Glutamatergic neuron (in vitro differentiated cells): ENCODE measurements around the gene IKZF4. TPM values are rescaled to one million over a fixed set of nuclear protein-coding genes. Genes with fewer than 3 reads are reported as not detected.
"Not testable (repeated sequence)": the region's sequence is repeated elsewhere in the genome, so short reads cannot be mapped to it uniquely, and the experiment has no call there.

ENCODE experiments used
- DNase-seq: peaks from one replicate; pipeline ENCODE4 v3.0.0; 2022
- H3K27ac Mint-ChIP-seq: one replicate; pipeline ENCODE4 v1.8.0; 2020; ENCODE audit warnings: mild to moderate bottlenecking, mixed read lengths, inconsistent platforms; ENCODE audit not compliant: unreplicated experiment
- H3K27me3 Mint-ChIP-seq: one replicate; pipeline ENCODE4 v1.8.0; 2020; ENCODE audit warnings: mild to moderate bottlenecking, moderate library complexity, mixed read lengths, inconsistent platforms; ENCODE audit not compliant: unreplicated experiment
- H3K36me3 Mint-ChIP-seq: one replicate; pipeline ENCODE4 v1.8.0; 2020; ENCODE audit warnings: mild to moderate bottlenecking, mixed read lengths, inconsistent platforms; ENCODE audit not compliant: unreplicated experiment
- H3K4me1 Mint-ChIP-seq: one replicate; pipeline ENCODE4 v1.8.0; 2020; ENCODE audit warnings: mild to moderate bottlenecking, low read depth, mixed read lengths, inconsistent platforms; ENCODE audit not compliant: unreplicated experiment
- H3K4me3 Mint-ChIP-seq: one replicate; pipeline ENCODE4 v1.8.0; 2020; ENCODE audit warnings: mild to moderate bottlenecking, mixed read lengths, inconsistent platforms; ENCODE audit not compliant: unreplicated experiment
- H3K9me3 Mint-ChIP-seq: one replicate; pipeline ENCODE4 v1.8.0; 2020; ENCODE audit warnings: mild to moderate bottlenecking, moderate library complexity, mixed read lengths, inconsistent platforms; ENCODE audit not compliant: unreplicated experiment
- total RNA-seq: library from RNA; stranded (reverse); fragmentation: NEBNext Ultra II Directional; extraction: Animal tissue kit (Norgen Biotek cat#: 25700); gene quantifications from one replicate; pipeline ENCODE4 v1.2.1, GENCODE V29; 2021; ENCODE audit not compliant: unreplicated experiment
- TF ChIP-seq, protein P1 (sequence below): fragments of 200-600 bp; sonication (generic); IDR thresholded peaks from one replicate; pipeline ENCODE4 v1.5.0; 2021; ENCODE audit not compliant: partially characterized antibody, unreplicated experiment

Gene IKZF4
- total RNA-seq, 1 donor from 2014 or later: 24.1 TPM

GRCh38 chr12:56038022-56038655 lies 17.3 kb downstream of the IKZF4 start:
- peaks cover 5% of the 10 kb centered on the region for H3K27me3 Mint-ChIP-seq
- TF ChIP-seq, protein P1, sequence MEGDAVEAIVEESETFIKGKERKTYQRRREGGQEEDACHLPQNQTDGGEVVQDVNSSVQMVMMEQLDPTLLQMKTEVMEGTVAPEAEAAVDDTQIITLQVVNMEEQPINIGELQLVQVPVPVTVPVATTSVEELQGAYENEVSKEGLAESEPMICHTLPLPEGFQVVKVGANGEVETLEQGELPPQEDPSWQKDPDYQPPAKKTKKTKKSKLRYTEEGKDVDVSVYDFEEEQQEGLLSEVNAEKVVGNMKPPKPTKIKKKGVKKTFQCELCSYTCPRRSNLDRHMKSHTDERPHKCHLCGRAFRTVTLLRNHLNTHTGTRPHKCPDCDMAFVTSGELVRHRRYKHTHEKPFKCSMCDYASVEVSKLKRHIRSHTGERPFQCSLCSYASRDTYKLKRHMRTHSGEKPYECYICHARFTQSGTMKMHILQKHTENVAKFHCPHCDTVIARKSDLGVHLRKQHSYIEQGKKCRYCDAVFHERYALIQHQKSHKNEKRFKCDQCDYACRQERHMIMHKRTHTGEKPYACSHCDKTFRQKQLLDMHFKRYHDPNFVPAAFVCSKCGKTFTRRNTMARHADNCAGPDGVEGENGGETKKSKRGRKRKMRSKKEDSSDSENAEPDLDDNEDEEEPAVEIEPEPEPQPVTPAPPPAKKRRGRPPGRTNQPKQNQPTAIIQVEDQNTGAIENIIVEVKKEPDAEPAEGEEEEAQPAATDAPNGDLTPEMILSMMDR: no peak
- no peak overlapping the region for H3K27ac Mint-ChIP-seq
- H3K4me1 Mint-ChIP-seq: peaks cover 12% of the 10 kb centered on the region
- peaks cover 14% of the 10 kb centered on the region for H3K9me3 Mint-ChIP-seq
- no peak for DNase-seq
- H3K36me3 Mint-ChIP-seq: peaks cover 4% of the 10 kb centered on the region
- H3K4me3 Mint-ChIP-seq: no peak overlapping the region

GRCh38 chr12:56040151-56040550 lies 19.3 kb downstream of the IKZF4 start:
- TF ChIP-seq, protein P1: no peak
- H3K9me3 Mint-ChIP-seq: peaks cover 14% of the 10 kb centered on the region
- H3K27me3 Mint-ChIP-seq: peaks cover 5% of the 10 kb centered on the region
- DNase-seq: no peak
- peaks cover 3% of the 10 kb centered on the region for H3K36me3 Mint-ChIP-seq
- no peak overlapping the region for H3K27ac Mint-ChIP-seq
- peaks cover 15% of the 10 kb centered on the region for H3K4me1 Mint-ChIP-seq
- no peak overlapping the region for H3K4me3 Mint-ChIP-seq

GRCh38 chr12:56040963-56041551 lies 20.2 kb downstream of the IKZF4 start:
- TF ChIP-seq, protein P1: peak; percentile 18
- peaks cover 14% of the 10 kb centered on the region for H3K9me3 Mint-ChIP-seq
- H3K4me1 Mint-ChIP-seq: peaks cover 15% of the 10 kb centered on the region
- peak; percentile 21 for DNase-seq
- H3K27ac Mint-ChIP-seq: peak overlapping the region; percentile 87
- no peaks in the 10 kb centered on the region for H3K36me3 Mint-ChIP-seq
- H3K27me3 Mint-ChIP-seq: peaks cover 5% of the 10 kb centered on the region
- peak overlapping the region; percentile 99 for H3K4me3 Mint-ChIP-seq

DNA sequence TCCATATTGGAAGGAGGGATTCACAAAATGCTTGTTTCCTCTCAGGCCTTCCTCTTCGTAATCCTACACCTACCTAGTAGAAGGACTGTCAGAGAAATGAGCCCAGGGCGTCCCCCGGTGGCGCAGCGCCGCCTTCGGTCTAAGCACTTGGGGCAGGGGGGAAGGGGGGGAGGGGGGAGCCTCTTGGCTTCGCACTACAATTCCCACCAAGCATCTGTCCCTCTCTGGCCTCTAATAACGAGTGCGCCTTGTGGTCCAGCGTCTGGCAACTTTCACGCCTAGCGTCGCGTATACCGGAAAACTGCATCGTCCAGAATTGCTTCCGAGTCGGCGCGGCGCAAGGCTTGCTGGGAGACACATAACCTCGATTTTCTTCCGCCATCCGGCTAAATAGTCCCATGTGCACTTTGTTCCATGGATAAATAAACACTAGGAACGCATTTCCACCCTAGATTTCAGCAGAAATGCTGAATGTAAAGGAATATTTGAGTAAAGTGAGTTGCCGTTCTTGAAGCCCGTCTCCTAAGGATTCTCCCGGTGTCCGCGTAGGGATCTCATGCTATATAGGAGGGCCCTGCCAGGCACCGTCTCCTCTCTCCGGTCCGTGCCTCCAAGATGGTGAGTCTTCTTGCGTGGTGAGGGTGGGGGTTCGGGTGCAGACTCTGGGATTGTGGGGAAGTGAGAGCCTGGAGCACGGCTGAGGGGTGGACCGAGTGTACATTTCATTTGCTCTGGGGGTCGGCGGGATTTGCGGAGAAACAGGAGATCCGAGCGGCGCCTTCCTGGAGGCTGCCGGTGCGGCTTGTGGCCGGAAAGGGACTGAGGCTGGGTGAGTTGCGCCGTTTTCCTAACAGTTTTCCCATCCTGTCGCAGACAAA lies 20.9 kb downstream of the IKZF4 start, which contains the start of gene RPS26:
RPS26 (plus strand) TSS at position 367 of the 878 bp plus-strand sequence; CDS start at position 616, 249 bp downstream.
- Mint-ChIP-seq H3K9me3 (peaks cover 14% of the 10 kb centered on the region), H3K36me3 (no peaks in the 10 kb centered on the region), H3K27me3 (peaks cover 5% of the 10 kb centered on the region), H3K27ac (peak within 1 kb of the TSS; percentile 99), H3K4me3 (peak within 1 kb of the TSS; percentile 99), H3K4me1 (peaks cover 17% of the 10 kb centered on the region)
- TF ChIP-seq, protein P1: no peak
- peak; percentile 90 for DNase-seq

- peak overlapping the region; percentile 99 for H3K27ac Mint-ChIP-seq
These were observed 21.6 kb downstream of the IKZF4 start for GRCh38 chr12:56042430-56042813.

More at GRCh38 chr12:56042430-56042813, 21.6 kb downstream of the IKZF4 start:
- Mint-ChIP-seq H3K4me1 (peaks cover 17% of the 10 kb centered on the region), H3K4me3 (peak overlapping the region; percentile 99), H3K9me3 (peaks cover 14% of the 10 kb centered on the region)
- not testable (repeated sequence) for H3K27me3 Mint-ChIP-seq, DNase-seq, H3K36me3 Mint-ChIP-seq
